ENCODE data around the gene SLC37A3.
"Not testable (repeated sequence)": the region's sequence is repeated elsewhere in the genome, so short reads cannot be mapped to it uniquely, and the experiment has no call there.

Gene SLC37A3, protein sequence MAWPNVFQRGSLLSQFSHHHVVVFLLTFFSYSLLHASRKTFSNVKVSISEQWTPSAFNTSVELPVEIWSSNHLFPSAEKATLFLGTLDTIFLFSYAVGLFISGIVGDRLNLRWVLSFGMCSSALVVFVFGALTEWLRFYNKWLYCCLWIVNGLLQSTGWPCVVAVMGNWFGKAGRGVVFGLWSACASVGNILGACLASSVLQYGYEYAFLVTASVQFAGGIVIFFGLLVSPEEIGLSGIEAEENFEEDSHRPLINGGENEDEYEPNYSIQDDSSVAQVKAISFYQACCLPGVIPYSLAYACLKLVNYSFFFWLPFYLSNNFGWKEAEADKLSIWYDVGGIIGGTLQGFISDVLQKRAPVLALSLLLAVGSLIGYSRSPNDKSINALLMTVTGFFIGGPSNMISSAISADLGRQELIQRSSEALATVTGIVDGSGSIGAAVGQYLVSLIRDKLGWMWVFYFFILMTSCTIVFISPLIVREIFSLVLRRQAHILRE

DNA sequence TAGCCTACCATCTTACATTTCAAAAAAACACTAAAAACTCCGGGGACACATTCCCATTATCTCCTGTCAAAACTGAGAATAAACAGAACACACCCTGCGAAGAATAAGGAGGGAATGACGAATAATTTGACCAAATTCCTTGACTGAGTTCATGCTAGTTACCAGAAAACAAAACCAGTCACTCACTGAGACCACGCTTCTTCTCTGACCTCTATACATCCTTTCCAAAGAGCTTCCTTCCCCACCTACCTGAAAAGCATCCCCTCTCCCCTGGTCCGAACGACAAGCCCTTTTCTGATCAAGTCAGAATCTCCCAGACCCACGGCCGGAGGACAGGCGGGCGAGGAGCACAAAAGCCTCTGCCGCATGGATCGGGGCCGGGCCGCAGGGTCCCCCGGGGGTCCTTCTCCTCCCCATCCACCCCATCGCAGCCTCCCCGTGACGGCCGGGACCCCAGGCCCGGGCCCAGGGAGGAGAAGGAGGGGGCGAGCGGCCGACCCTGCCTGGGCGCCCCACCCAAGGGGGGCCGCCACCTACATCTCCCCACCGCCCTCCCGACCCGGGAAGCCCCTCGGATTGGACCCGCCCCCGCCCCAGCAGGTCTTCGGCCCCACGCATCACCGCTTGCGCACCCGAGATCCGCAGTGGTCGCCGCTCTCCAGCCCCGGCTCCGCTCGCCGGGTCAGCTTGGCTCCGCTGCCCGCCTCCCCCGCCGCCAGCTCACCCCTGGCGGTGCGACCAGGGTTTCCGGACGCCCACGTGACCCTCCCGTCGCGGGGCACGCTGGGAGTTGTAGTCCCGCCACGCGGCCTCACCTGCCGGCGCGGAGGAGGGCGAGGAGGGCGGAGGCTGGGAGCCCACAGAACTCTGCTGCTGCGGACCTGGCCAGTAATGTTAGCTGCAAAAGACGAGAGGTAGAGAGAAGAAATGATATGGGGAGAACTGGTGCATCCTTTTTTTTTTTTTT, at the start of gene SLC37A3:
TSS of gene SLC37A3 (minus strand) at position 747 of the 967 bp plus-strand sequence. CDS start 16,004 bp downstream, outside the sequence.
- peak; percentile 18 to 85 (median 70) for DNase-seq

- no peak for DNase-seq
These were observed 49.5 kb upstream of the SLC37A3 start for GRCh38 chr7:140447841-140448240.

- no peak for DNase-seq
These were observed 48.1 kb upstream of the SLC37A3 start for GRCh38 chr7:140446467-140446866.

GRCh38 chr7:140441519-140441918, 43.2 kb upstream of the SLC37A3 start:
- no peak for DNase-seq

- no peak for DNase-seq
These were observed 42.3 kb upstream of the SLC37A3 start for GRCh38 chr7:140440593-140440992.

DNA sequence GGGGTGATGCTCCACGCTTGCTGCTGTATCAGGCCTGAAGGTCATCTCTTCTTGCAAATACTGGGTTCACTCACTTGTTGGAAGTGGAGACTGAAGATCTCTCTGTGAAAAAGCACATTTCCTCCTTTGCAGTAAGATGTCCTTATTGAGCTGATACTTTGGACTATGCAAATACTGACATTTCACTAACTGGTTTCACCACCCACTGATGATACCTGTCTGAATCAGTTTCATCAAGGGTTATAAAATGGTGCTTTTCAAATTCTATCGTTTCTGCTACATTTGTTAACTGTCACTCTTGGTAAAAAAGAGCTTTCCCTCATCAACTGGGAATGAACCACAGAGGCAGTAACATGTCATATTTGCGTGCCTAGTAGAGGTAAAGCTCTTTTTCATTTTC, 41.0 kb upstream of the SLC37A3 start:
- DNase-seq, result no peak

GRCh38 chr7:140435252-140435895, 37.0 kb upstream of the SLC37A3 start:
- DNase-seq, result no peak

DNA sequence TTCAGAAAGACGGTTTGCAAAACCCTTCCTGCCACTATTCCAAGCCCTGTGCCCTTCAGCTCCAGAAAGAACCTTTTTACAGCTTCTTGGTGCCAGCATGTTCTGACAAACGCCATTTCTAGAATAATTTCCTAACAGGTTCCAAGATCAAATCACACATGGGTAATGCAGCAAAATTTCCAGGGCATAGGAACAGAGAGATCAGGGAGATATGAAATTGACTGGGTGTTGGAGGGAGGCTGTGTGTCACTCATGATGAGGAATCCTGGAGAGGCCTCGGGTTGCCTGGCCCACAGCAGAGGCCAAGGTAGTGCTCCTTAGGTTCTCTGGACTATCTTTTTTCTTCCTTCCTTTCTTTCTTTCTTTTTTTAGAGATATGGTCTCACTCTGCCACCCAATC, 35.1 kb upstream of the SLC37A3 start:
- no peak for DNase-seq

DNA sequence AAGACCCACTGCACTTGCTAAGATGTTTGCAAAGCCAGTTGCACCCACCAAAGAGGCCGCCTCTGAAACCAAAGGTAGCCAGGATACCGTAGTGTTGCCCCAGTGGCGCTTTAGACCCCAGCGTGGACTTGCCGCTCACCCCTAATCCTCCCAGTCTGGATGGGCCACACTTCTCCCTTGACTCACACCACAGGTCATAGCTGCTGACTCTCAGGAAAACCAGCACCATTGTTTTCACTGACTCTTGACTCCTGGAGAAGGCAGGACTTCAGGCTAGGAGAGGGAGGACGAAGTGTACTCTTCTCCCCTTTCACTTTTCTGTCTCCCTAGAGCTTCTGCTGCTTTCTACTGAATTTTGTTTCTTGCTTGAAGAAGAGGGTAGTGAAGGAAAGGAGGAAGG, 27.8 kb upstream of the SLC37A3 start:
- no peak for DNase-seq

GRCh38 chr7:140425718-140426117, 27.4 kb upstream of the SLC37A3 start:
- no peak for DNase-seq

- DNase-seq, result no peak
These were observed 25.2 kb upstream of the SLC37A3 start for GRCh38 chr7:140423501-140423900.

DNA sequence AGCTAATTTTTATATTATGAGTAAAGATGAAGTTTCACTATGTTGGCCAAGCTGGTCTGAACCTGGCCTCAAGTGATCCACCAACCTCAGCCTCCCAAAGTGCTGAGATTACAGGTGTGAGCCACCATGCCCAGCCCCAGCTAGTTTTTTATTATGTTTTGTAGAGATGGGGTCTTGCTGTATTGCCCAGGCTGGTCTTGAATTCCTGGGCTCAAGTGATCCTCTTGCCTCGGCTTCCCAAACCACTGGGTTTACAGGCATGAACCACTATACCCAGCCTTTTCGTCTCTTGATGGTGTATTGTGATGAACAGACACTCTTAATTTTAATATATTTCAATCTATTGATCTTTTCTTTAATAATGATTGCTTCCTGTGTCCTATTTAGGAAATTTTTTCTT, 23.2 kb upstream of the SLC37A3 start:
- DNase-seq, result no peak

- DNase-seq, result no peak
These were observed 20.3 kb upstream of the SLC37A3 start for GRCh38 chr7:140418653-140419052.

- not testable (repeated sequence) for DNase-seq
These were observed 19.8 kb upstream of the SLC37A3 start for GRCh38 chr7:140418156-140418472.

DNA sequence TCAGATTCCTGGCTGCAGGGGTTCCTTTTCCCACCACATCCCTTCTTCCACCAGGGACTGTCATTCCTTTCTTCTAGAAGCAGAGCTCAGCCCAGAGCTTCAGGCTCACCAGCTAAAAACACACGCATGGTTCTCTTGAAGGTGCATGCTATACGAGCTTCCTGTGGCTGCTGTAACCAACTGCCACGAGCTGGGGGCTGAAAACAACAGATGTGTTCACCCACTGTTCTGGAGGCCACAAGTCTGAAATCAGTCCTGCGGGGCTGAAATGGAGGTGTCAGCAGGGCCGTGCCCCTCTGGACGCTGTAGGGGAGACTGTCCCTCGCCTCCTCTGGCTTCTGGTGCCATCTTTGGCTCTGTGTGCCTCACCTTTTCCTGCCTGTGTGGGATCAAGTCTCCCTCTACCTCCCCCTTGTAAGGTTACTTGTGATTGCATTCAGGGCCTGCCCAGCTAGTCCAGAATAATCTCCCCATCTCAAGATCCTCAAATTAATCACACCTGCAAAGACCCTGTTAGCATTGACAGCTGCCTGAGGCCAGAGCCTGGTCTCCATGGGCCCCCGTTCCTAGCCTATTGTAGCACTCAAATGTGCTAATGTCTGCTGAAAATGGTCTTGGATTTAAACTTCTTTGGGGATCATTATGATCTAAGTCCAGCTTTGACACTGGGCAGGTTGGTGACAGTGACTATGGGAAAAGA, 19.3 kb upstream of the SLC37A3 start:
- DNase-seq, result no peak

- no peak for DNase-seq
These were observed 18.2 kb upstream of the SLC37A3 start for GRCh38 chr7:140416560-140416959.

DNA sequence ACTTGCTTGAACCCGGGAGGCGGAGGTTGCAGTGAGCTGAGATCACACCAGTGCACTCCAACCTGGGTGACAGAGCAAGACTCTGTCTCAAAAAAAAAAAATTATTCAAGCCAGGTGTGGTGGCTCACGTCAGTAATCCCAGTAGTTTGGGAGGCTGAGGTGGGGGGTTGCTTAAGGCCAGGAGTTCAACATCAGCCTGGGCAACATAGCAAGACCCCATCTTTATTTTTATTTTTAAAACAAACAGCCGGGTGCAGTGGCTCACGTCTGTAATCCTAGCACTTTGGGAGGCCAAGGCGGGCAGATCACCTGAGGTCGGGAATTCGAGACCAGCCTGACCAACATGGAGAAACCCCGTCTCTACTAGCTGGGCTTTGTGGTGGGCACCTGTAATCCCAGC, 17.5 kb upstream of the SLC37A3 start:
- DNase-seq, result not testable (repeated sequence)

- no peak for DNase-seq
These were observed 17.0 kb upstream of the SLC37A3 start for GRCh38 chr7:140415361-140415760.

- no peak for DNase-seq
These were observed 6.3 kb upstream of the SLC37A3 start for GRCh38 chr7:140404565-140405065.

DNA sequence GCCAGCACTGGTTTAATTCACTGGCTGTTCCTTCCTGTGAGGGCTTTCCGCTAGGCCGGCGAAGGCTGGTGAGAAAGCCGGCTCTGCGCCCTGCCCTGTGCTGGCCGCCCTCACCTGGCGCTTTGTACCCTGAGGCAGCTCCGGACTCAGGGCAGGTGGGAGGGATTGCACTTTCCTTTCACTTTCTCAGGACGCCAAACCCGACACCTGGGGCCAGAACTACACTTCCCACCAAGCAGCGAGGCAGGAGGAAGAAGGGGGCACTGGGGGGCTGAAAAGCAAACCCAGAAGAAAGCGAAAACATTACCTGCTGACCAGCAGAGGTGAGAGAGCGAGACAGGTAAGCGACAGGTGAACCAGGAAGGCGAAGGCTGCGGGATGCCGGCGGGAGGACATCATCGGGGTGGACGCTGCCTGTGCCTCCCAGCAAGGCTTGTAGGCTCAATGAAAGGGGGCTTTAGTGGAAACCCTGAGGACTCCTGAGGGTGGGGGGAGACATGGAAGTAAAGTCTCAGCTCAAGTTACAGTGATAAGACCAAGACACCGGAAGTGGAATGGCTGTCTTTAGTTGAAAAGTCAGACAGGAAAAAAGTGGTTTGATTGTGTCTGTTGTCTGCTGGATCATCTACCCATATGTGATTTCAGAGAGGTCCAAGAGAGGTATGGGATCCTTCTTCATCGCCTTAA, 5.7 kb upstream of the SLC37A3 start, which contains the start of gene RAB19:
TSS of gene RAB19 (plus strand) at position 181 of the 687 bp plus-strand sequence. CDS start 3,589 bp downstream, outside the sequence.
- no peak for DNase-seq

DNA sequence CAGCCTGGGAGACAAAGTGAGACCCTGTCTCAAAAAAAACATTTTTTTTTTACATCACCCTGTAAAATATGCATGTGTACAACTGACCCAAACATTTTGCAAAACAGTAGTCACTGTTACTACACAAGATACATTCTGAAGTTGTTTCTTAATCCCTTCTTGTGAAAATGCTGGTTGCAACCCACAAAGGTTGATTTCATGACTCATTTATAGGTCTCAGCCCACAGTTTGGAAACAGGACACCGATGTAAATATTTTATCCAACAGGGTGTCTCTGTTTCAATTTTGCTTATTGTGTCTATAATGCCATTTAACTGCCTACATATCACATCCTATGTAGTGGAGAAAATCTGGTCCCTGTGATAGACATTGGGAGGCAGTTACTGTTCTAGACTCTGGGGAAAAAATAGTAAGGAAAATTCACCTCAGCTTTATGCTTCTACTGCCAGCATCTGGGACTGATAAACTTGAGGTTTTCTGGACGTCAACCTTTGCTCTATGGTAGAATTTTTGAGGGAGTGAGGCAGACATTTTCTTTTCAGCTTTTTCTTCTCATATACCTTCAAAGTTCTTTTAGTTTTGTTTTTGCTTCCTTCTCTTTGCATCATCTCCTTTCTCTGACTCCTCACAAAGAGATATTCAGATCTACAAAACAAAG, 4.0 kb upstream of the SLC37A3 start:
- DNase-seq, result no peak

Measured in C1 segment of cervical spinal cord (tissue), 14 donors.